ENCODE results near the gene RBM6. TPM values are rescaled to one million over a fixed set of nuclear protein-coding genes. Genes with fewer than 3 reads are reported as not detected.

RBM6 gene
- total RNA-seq, 1 experiment from 2014 or later: 55.9 TPM

GRCh38 chr3:50088725-50089608 lies 149.0 kb downstream of the RBM6 start, which contains the start of gene RBM5:
RBM5 (plus strand) TSS chr3:50088919; CDS start chr3:50090435, 1,516 bp downstream.
- Histone ChIP-seq H3K27me3 (replicated peaks; ENCODE audit: insufficient read depth, low read depth, low read length, poor library complexity) (no peaks in the 10 kb centered on the region), H3K4me1 (ENCODE audit: insufficient read depth, low read length, poor library complexity, severe bottlenecking) (no peaks in the 10 kb centered on the region), H3K4me3 (ENCODE audit: low read depth, low read length, poor library complexity, severe bottlenecking) (peak within 1 kb of the TSS; percentile 89), H3K27ac (ENCODE audit: low read depth, low read length, poor library complexity, severe bottlenecking) (peak within 1 kb of the TSS; percentile 93), H3K9me3 (ENCODE audit: low read depth, low read length, poor library complexity, severe bottlenecking) (no peaks in the 10 kb centered on the region), H3K36me3 (ENCODE audit: insufficient read depth, low read length, poor library complexity, severe bottlenecking) (peaks cover 33% of the 10 kb centered on the region)
- ChIA-PET CTCF (no interaction called here), POLR2A (ENCODE audit: low non-redundant PET) (no interaction called here)
- peak; percentile 90 for DNase-seq (ENCODE audit: low spot score)
- intact Hi-C loops (cut with micrococcal nuclease; ENCODE audit: unreplicated experiment): no loop called here
- TF ChIP-seq EZH2 (IDR thresholded peaks at IDR 0.05; ENCODE audit: borderline replicate concordance, low read depth, low read length, poor library complexity, severe bottlenecking): no peak
- TF ChIP-seq CTCF (conservative IDR thresholded peaks at IDR 0.05; ENCODE audit: low read depth, low read length): no peak
- no TSS peak for BruUV-seq (replicated peaks)

GRCh38 chr3:50089609-50089945 lies 149.6 kb downstream of the RBM6 start:
- Histone ChIP-seq H3K27me3 (replicated peaks; ENCODE audit: insufficient read depth, low read depth, low read length, poor library complexity) (no peaks in the 10 kb centered on the region), H3K4me1 (ENCODE audit: insufficient read depth, low read length, poor library complexity, severe bottlenecking) (no peaks in the 10 kb centered on the region), H3K27ac (ENCODE audit: low read depth, low read length, poor library complexity, severe bottlenecking) (peak overlapping the region; percentile 93), H3K36me3 (ENCODE audit: insufficient read depth, low read length, poor library complexity, severe bottlenecking) (peaks cover 37% of the 10 kb centered on the region), H3K9me3 (ENCODE audit: low read depth, low read length, poor library complexity, severe bottlenecking) (no peaks in the 10 kb centered on the region), H3K4me3 (ENCODE audit: low read depth, low read length, poor library complexity, severe bottlenecking) (peak overlapping the region; percentile 89)
- intact Hi-C loops (cut with micrococcal nuclease; ENCODE audit: unreplicated experiment): no loop called here
- no TSS peak for BruUV-seq (replicated peaks)
- POLR2A ChIA-PET (ENCODE audit: low non-redundant PET): no interaction called here
- TF ChIP-seq EZH2 (IDR thresholded peaks at IDR 0.05; ENCODE audit: borderline replicate concordance, low read depth, low read length, poor library complexity, severe bottlenecking): no peak
- no peak for TF ChIP-seq CTCF (conservative IDR thresholded peaks at IDR 0.05; ENCODE audit: low read depth, low read length)
- CTCF ChIA-PET: no interaction called here
- DNase-seq (ENCODE audit: low spot score): no peak

- ChIA-PET CTCF (no interaction called here), POLR2A (ENCODE audit: low non-redundant PET) (no interaction called here)
- intact Hi-C loops (cut with micrococcal nuclease; ENCODE audit: unreplicated experiment): no loop called here
- peaks cover 50% of the 10 kb centered on the region for H3K36me3 ChIP-seq (ENCODE audit: insufficient read depth, low read length, poor library complexity, severe bottlenecking)
- no peak overlapping the region for H3K4me3 ChIP-seq (ENCODE audit: low read depth, low read length, poor library complexity, severe bottlenecking)
- no peaks in the 10 kb centered on the region for H3K9me3 ChIP-seq (ENCODE audit: low read depth, low read length, poor library complexity, severe bottlenecking)
- no peak overlapping the region for H3K27ac ChIP-seq (ENCODE audit: low read depth, low read length, poor library complexity, severe bottlenecking)
- no peaks in the 10 kb centered on the region for H3K4me1 ChIP-seq (ENCODE audit: insufficient read depth, low read length, poor library complexity, severe bottlenecking)
- TF ChIP-seq EZH2 (IDR thresholded peaks at IDR 0.05; ENCODE audit: borderline replicate concordance, low read depth, low read length, poor library complexity, severe bottlenecking): no peak
- no peak for TF ChIP-seq CTCF (conservative IDR thresholded peaks at IDR 0.05; ENCODE audit: low read depth, low read length)
- no peaks in the 10 kb centered on the region for H3K27me3 ChIP-seq (replicated peaks; ENCODE audit: insufficient read depth, low read depth, low read length, poor library complexity)
- no TSS peak for BruUV-seq (replicated peaks)
- DNase-seq (ENCODE audit: low spot score): no peak
Observed at GRCh38 chr3:50090984-50091383, 151.0 kb downstream of the RBM6 start.

Data from A673 (cell line).